ENCODE results near the gene TMEM86A.

DNA sequence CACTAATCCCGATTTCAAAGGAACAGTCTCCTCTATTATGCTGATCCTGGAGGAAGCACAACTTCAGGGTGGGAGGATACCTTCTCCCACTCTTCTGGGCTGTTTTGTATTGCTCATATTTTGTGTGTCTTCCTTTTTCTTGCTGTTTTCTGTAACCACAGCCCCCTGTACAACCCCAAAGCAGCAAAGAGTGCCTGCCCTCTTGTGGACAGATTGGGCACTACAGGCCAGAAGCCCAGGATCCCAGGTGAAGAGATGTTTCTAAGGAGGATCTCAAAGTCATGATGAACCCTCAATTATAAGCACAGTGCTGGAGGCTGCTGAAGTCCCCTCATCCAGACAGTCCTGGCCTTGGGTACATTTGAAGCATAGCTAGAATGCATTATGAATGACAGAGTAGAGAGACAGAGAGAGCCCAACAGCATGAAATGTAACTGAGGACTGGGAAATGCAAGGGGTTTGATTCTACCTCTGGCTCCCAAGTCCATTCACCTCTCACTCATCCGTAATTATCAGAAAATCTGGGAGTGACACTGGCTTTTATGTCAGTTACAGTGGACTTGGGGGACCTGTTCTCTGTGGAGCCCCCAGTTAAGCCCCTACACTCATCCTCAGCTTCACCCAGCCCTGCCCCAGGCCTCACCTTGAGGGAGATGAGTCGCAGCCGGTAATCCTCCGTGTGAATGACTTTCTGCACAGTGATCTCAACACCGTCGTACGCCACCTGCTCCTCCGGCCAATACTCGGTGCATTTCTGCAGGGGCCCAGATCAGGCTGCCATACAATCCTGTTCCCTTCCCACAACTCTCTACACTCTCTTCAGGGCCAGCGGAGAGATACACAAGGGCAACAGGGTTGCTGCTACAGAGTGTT lies 33.6 kb downstream of the TMEM86A start:
- TF ChIP-seq, protein P1, sequence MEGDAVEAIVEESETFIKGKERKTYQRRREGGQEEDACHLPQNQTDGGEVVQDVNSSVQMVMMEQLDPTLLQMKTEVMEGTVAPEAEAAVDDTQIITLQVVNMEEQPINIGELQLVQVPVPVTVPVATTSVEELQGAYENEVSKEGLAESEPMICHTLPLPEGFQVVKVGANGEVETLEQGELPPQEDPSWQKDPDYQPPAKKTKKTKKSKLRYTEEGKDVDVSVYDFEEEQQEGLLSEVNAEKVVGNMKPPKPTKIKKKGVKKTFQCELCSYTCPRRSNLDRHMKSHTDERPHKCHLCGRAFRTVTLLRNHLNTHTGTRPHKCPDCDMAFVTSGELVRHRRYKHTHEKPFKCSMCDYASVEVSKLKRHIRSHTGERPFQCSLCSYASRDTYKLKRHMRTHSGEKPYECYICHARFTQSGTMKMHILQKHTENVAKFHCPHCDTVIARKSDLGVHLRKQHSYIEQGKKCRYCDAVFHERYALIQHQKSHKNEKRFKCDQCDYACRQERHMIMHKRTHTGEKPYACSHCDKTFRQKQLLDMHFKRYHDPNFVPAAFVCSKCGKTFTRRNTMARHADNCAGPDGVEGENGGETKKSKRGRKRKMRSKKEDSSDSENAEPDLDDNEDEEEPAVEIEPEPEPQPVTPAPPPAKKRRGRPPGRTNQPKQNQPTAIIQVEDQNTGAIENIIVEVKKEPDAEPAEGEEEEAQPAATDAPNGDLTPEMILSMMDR (IDR thresholded peaks at IDR 0.05), result peak; percentile 77 to 98 (median 81)
- no peak for TF ChIP-seq POLR2A (IDR thresholded peaks at IDR 0.05)

Data from Peyer's patch (tissue), 4 donors.